Ishikawa (cell line): ENCODE data around the gene NTRK3.

Experiments used
- CEBPB ChIP-seq: IDR thresholded peaks from 2 replicates; pipeline ENCODE4 v1.6.1; 2012
- CREB1 ChIP-seq: IDR thresholded peaks from 2 replicates; pipeline ENCODE4 v1.6.1; 2012; ENCODE audit warnings: low read depth
- EGR1 ChIP-seq: IDR thresholded peaks from 2 replicates; pipeline ENCODE4 v1.6.1; 2012
- EP300 ChIP-seq: IDR thresholded peaks from 2 replicates; pipeline ENCODE4 v1.6.1; 2012; ENCODE audit warnings: borderline replicate concordance
- FOXM1 ChIP-seq: IDR thresholded peaks from 2 replicates; pipeline ENCODE4 v1.6.1; 2012; ENCODE audit warnings: low read depth, borderline replicate concordance
- NFIC ChIP-seq: IDR thresholded peaks from 2 replicates; pipeline ENCODE4 v1.6.1; 2012
- RAD21 ChIP-seq: IDR thresholded peaks from 2 replicates; pipeline ENCODE4 v1.6.1; 2012; ENCODE audit warnings: low read depth
- REST ChIP-seq: IDR thresholded peaks from 2 replicates; pipeline ENCODE4 v1.6.1; 2012; ENCODE audit warnings: low read depth, mild to moderate bottlenecking
- TAF1 ChIP-seq: IDR thresholded peaks from 2 replicates; pipeline ENCODE4 v1.6.1; 2012; ENCODE audit warnings: low read depth, mild to moderate bottlenecking
- TCF12 ChIP-seq: IDR thresholded peaks from 2 replicates; pipeline ENCODE4 v1.6.1; 2012; ENCODE audit warnings: low read depth
- TEAD4 ChIP-seq: IDR thresholded peaks from 2 replicates; pipeline ENCODE4 v1.6.1; 2012
- USF1 ChIP-seq: IDR thresholded peaks from 2 replicates; pipeline ENCODE4 v1.6.1; 2012
- YY1 ChIP-seq: IDR thresholded peaks from 2 replicates; pipeline ENCODE4 v1.6.1; 2012; ENCODE audit warnings: low read depth
- ZBTB7A ChIP-seq: IDR thresholded peaks from 2 replicates; pipeline ENCODE4 v1.6.1; 2012; ENCODE audit warnings: low read depth
- TF ChIP-seq, protein P1 (sequence below): IDR thresholded peaks from 2 replicates; pipeline ENCODE4 v1.6.1; 2012

NTRK3 gene

DNA sequence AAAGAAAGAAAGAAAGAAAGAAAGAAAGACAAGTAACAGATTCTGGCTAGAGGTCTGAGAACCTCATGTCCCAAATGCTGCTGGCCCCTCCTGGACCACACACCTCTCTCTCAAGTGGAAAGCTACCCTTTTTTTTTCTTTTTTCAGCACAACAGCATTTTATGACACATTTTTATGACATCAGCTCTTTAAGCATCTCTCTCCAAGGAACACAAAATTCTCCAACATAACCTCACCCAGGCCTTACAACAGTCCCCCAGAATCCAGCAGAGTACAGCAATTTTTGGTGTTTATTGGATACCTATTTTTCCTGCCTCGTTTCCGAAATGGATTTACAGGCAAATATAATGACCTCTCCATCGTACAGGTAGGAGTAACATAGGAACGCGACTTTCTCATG, 11.2 kb upstream of the NTRK3 start:
- TF ChIP-seq CREB1 = no peak
- no peak for TF ChIP-seq ZBTB7A
- TF ChIP-seq EGR1 = no peak
- TF ChIP-seq RAD21 = no peak
- no peak for TF ChIP-seq TAF1
- TF ChIP-seq TEAD4 = no peak
- TF ChIP-seq TCF12 = no peak
- TF ChIP-seq FOXM1 = no peak
- no peak for TF ChIP-seq USF1

DNA sequence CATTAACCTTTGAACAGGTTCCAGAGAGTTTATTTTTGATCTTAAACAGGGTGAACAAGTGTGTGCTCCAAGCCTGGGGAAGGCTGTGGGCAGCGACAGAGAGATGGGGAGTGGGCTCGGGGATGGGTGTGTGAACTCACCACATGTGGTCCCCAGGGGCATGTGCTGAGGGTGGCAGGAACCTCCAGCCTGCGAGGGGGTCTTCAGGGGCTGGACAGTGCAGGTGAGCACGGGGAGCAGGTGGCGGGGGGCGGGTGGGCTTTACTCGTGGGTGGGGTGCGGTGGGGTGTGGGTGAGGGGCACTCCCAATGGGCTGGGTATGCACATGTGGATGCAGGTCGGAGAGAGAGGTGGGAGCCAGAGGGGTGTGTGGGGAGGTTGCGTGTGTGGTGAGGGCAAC, 9.6 kb upstream of the NTRK3 start:
- no peak for TF ChIP-seq TCF12
- TF ChIP-seq, protein P1, sequence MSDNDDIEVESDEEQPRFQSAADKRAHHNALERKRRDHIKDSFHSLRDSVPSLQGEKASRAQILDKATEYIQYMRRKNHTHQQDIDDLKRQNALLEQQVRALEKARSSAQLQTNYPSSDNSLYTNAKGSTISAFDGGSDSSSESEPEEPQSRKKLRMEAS = no peak
- TF ChIP-seq TEAD4 = no peak
- no peak for TF ChIP-seq NFIC
- TF ChIP-seq ZBTB7A = no peak
- no peak for TF ChIP-seq YY1
- TF ChIP-seq REST = no peak
- no peak for TF ChIP-seq USF1
- no peak for TF ChIP-seq CREB1
- no peak for TF ChIP-seq CEBPB
- no peak for TF ChIP-seq RAD21
- TF ChIP-seq EP300 = no peak
- TF ChIP-seq FOXM1 = no peak
- no peak for TF ChIP-seq EGR1
- TF ChIP-seq TAF1 = no peak

DNA sequence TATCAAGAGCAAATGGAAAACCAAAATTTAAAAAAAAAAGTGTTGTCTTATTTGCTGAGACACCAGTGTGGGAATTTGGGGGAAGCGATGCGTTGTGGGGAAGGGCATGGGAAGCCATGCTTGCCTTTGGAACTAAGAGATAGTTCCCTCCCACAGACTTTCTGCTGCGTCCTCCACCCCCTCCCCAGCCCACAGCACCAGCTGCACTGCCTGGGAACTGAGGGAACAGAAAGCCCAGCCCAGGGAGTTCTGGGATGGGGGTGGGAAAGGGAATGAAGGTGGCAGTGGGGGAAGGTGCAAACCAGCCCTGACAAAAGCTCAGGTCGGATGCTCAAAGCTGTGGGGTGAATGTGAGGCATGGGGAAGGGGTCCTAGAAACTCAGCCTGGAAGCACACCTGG, 8.1 kb upstream of the NTRK3 start:
- no peak for TF ChIP-seq RAD21
- no peak for TF ChIP-seq CREB1
- TF ChIP-seq, protein P1 = no peak
- TF ChIP-seq CEBPB = no peak
- no peak for TF ChIP-seq FOXM1
- no peak for TF ChIP-seq TCF12
- no peak for TF ChIP-seq EGR1
- TF ChIP-seq ZBTB7A = no peak

GRCh38 chr15:88262064-88262463, 5.5 kb upstream of the NTRK3 start:
- no peak for TF ChIP-seq ZBTB7A
- TF ChIP-seq YY1 = no peak
- TF ChIP-seq RAD21 = no peak
- no peak for TF ChIP-seq TEAD4
- TF ChIP-seq USF1 = no peak
- TF ChIP-seq CREB1 = no peak
- TF ChIP-seq TAF1 = no peak
- no peak for TF ChIP-seq REST
- TF ChIP-seq CEBPB = no peak
- no peak for TF ChIP-seq EP300
- TF ChIP-seq FOXM1 = no peak

GRCh38 chr15:88258093-88258641, 1.6 kb upstream of the NTRK3 start:
- TF ChIP-seq TEAD4 (no peak), RAD21 (no peak), CREB1 (no peak), NFIC (no peak), FOXM1 (no peak), EP300 (no peak), REST (no peak)
- TF ChIP-seq, protein P1 = no peak
